Nephron (organoid): ENCODE data around the gene INTS1.

Experiments
- H3K27ac Mint-ChIP-seq, 3 experiments: 2 replicates each; pipeline ENCODE4 v1.8.0; 2020; ENCODE audit warnings: mixed read lengths in 3 of 3, mild to moderate bottlenecking in 2 of 3, moderate library complexity in 1 of 3
- H3K27me3 Mint-ChIP-seq: 2 replicates; pipeline ENCODE4 v1.8.0; 2021; ENCODE audit warnings: low read depth, mild to moderate bottlenecking, moderate library complexity, mixed read lengths
- H3K36me3 Mint-ChIP-seq: 2 replicates; pipeline ENCODE4 v1.8.0; 2020; ENCODE audit warnings: low read depth, mixed read lengths
- H3K4me1 Mint-ChIP-seq: 2 replicates; pipeline ENCODE4 v1.8.0; 2020; ENCODE audit warnings: mixed read lengths
- H3K4me3 Mint-ChIP-seq, 3 experiments: 2 replicates each; pipeline ENCODE4 v1.8.0; 2020; ENCODE audit warnings: mild to moderate bottlenecking in 3 of 3, mixed read lengths in 3 of 3, moderate library complexity in 2 of 3
- H3K9me3 Mint-ChIP-seq: 2 replicates; pipeline ENCODE4 v1.8.0; 2020; ENCODE audit warnings: mixed read lengths
- TF ChIP-seq, protein P1 (sequence below), 3 experiments: fragments of 200-600 bp; sonication (generic); IDR thresholded peaks; one replicate each; pipeline ENCODE4 v1.5.0; 2021; ENCODE audit warnings: antibody characterized with exemption in 3 of 3; ENCODE audit not compliant: unreplicated experiment in 3 of 3

INTS1 gene

DNA sequence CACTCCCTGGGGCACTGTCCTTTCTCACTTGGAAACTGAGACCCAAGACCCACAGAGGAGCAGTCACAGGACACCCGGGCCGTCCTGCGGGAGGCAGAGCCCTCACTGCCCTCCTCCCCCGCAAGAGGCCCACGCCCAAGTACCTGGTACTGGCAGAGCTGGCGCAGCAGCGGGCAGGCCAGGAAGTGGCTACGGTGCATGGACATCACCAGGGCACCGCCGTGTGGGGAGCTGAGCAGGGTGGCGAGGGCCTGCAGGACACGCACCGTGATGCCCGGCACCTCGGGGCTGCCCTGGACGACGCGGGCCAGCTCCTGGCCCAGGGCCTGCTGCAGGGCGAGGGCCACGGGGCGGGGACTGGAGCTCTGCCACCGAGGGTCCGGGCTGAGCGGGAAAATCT, 24.9 kb downstream of the INTS1 start:
- TF ChIP-seq, protein P1, sequence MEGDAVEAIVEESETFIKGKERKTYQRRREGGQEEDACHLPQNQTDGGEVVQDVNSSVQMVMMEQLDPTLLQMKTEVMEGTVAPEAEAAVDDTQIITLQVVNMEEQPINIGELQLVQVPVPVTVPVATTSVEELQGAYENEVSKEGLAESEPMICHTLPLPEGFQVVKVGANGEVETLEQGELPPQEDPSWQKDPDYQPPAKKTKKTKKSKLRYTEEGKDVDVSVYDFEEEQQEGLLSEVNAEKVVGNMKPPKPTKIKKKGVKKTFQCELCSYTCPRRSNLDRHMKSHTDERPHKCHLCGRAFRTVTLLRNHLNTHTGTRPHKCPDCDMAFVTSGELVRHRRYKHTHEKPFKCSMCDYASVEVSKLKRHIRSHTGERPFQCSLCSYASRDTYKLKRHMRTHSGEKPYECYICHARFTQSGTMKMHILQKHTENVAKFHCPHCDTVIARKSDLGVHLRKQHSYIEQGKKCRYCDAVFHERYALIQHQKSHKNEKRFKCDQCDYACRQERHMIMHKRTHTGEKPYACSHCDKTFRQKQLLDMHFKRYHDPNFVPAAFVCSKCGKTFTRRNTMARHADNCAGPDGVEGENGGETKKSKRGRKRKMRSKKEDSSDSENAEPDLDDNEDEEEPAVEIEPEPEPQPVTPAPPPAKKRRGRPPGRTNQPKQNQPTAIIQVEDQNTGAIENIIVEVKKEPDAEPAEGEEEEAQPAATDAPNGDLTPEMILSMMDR (IDR thresholded peaks at IDR 0.05; ENCODE audit: unreplicated experiment in 3 of 3) = no peak

DNA sequence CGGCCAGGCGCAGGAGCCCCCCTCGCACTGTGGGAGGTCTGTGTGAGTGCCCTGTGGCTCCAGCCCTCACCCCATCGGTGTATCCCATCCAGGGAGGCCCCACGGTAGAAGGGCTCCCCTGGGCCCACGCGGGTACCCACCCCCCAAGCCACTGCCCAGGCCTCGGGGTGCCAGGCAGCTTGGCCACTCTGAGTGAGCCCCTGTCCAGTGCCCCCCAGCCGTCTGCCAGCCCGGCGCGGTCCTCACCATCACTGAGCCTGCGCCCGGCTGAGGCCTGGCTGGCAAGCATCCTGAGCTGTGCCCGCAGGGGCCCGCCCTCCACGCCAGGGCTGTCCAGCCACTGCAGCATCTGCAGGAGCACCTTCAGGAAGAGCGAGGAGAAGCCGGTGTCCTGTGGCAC, 25.7 kb downstream of the INTS1 start:
- Mint-ChIP-seq H3K36me3 (peaks cover 5% of the 10 kb centered on the region), H3K9me3 (no peaks in the 10 kb centered on the region), H3K4me1 (no peaks in the 10 kb centered on the region), H3K27ac (no peak overlapping the region), H3K27me3 (no peaks in the 10 kb centered on the region), H3K4me3 (no peak overlapping the region)
- TF ChIP-seq, protein P1 (IDR thresholded peaks at IDR 0.05; ENCODE audit: unreplicated experiment in 3 of 3) = no peak

More for the DNA sequence above, 24.9 kb downstream of the INTS1 start:
- Mint-ChIP-seq H3K9me3 (no peaks in the 10 kb centered on the region), H3K36me3 (peaks cover 11% of the 10 kb centered on the region), H3K4me3 (no peak overlapping the region), H3K4me1 (no peaks in the 10 kb centered on the region), H3K27ac (no peak overlapping the region), H3K27me3 (no peaks in the 10 kb centered on the region)

DNA sequence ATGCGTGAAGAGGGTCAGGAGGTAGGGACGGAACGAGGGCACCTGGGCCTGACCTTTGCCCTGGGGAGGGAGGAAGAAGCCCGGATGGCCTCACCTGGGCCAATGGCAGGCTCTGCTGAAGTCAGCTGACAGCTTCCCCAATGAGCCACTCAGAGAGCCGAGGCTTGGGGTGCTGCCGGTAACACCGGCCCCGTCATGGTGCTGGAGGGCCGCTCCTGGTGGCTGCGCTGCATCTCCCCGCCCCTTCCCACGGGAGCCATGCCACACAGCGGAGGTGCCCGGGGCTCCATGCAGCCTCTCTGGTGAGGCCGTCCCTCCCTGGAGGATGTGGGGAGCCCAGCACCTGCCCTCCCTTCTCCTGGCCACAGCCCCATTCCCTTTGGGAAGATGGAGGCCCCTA, 27.3 kb downstream of the INTS1 start:
- TF ChIP-seq, protein P1 (IDR thresholded peaks at IDR 0.05; ENCODE audit: unreplicated experiment in 3 of 3) = no peak
- H3K27ac Mint-ChIP-seq = no peak overlapping the region
- H3K9me3 Mint-ChIP-seq = no peaks in the 10 kb centered on the region
- H3K27me3 Mint-ChIP-seq = no peaks in the 10 kb centered on the region
- peaks cover 5% of the 10 kb centered on the region for H3K36me3 Mint-ChIP-seq
- H3K4me3 Mint-ChIP-seq = no peak overlapping the region
- H3K4me1 Mint-ChIP-seq = no peaks in the 10 kb centered on the region

DNA sequence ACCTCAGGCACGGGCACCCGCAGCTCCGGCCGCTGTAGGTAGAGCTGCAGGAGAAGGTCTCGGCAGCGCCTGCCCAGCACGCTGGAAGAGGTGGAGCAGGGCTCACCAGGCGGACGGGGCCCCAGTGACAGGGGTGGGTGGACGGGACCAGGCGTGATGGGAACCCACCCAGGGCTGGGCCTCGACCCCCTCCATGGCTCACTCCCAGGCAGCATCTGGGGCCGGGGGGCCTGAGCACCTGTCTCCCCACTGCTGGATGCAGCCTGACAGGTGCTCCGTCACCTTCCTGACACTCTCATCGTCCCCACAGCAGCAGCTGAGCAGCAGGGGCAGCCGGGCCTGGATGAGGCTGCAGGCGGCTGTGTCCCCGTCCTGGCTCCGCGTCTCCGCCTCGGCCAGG, 28.2 kb downstream of the INTS1 start:
- TF ChIP-seq, protein P1 (IDR thresholded peaks at IDR 0.05; ENCODE audit: unreplicated experiment in 3 of 3) = no peak
- Mint-ChIP-seq H3K27ac (no peak overlapping the region), H3K27me3 (no peaks in the 10 kb centered on the region), H3K4me3 (no peak overlapping the region), H3K9me3 (no peaks in the 10 kb centered on the region), H3K4me1 (no peaks in the 10 kb centered on the region), H3K36me3 (peaks cover 5% of the 10 kb centered on the region)

DNA sequence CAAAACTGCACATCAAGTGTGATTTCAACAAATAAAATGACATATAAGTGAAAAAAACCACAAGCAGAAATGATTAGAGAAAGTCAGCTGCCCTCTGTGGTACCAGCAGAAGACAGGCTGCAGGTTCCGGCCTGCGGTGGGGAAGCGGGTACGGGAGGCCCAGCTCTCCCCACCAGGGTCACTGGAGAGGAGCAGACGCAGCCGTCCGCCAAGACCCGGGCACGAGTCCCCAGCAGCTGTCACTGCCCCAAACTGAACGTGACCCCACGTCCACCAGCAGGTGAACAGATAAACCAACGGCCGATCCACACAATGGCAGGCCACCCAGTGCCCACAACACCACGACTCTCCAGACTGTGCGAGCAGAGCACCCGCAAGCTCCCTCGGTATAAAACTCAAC, 28.8 kb downstream of the INTS1 start:
- Mint-ChIP-seq H3K9me3 (no peaks in the 10 kb centered on the region), H3K36me3 (peaks cover 5% of the 10 kb centered on the region), H3K4me1 (no peaks in the 10 kb centered on the region), H3K27me3 (no peaks in the 10 kb centered on the region), H3K27ac (no peak overlapping the region), H3K4me3 (no peak overlapping the region)
- TF ChIP-seq, protein P1 (IDR thresholded peaks at IDR 0.05; ENCODE audit: unreplicated experiment in 3 of 3) = no peak

DNA sequence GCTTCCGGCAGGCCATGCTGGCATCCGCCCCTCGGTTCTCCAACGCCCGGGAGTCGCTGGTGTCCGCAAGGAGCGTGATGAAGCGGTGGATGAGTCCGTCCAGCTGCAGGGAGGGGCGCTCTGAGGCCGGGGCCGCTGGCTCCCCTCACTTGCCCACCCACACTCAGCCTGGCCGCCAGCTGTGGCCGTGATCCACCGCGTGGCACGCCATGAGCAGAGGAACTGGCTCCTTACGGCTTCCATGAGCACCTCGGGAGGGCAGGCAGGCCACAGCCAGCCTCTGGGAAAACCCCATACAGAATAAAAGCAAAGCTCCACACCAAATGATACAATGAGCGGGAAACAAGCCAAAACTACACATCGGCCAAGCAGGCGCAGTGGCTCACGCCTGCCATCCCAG, 29.5 kb downstream of the INTS1 start:
- no peak overlapping the region for H3K27ac Mint-ChIP-seq
- H3K4me3 Mint-ChIP-seq = no peak overlapping the region
- peaks cover 5% of the 10 kb centered on the region for H3K36me3 Mint-ChIP-seq
- TF ChIP-seq, protein P1 (IDR thresholded peaks at IDR 0.05; ENCODE audit: unreplicated experiment in 3 of 3) = no peak
- H3K4me1 Mint-ChIP-seq = no peaks in the 10 kb centered on the region
- no peaks in the 10 kb centered on the region for H3K9me3 Mint-ChIP-seq
- no peaks in the 10 kb centered on the region for H3K27me3 Mint-ChIP-seq
